Stimulated activated CD4-positive, alpha-beta T cell treated with anti-CD3 and anti-CD28 coated beads, TNF-alpha, amount 100 ng/mL, for 24 hours (primary cell): Measurements from ENCODE around the gene THBS2.
"Not testable (repeated sequence)": the region's sequence is repeated elsewhere in the genome, so short reads cannot be mapped to it uniquely, and the experiment has no call there.

Experiments used
- DNase-seq, 3 experiments: peaks; one replicate each; pipeline ENCODE4 v3.0.0-alpha.2; 2020; ENCODE audit warnings: low read depth in 3 of 3

Gene THBS2

GRCh38 chr6:169253337-169254238, at the start of gene THBS2:
Gene THBS2, minus strand, starts transcription at chr6:169253846. Its CDS starts 3,062 bp downstream, at chr6:169250784.
- DNase-seq: no peak

- DNase-seq: no peak
Measured at GRCh38 chr6:169302716-169303115, 49.1 kb upstream of the THBS2 start.

GRCh38 chr6:169302255-169302654, 48.6 kb upstream of the THBS2 start:
- DNase-seq: no peak

- no peak for DNase-seq
Measured at GRCh38 chr6:169300916-169301315, 47.3 kb upstream of the THBS2 start.

GRCh38 chr6:169298626-169299025, 45.0 kb upstream of the THBS2 start:
- DNase-seq: not testable (repeated sequence)

- DNase-seq: no peak
Measured at GRCh38 chr6:169296622-169297021, 43.0 kb upstream of the THBS2 start.

- DNase-seq: no peak
Measured at GRCh38 chr6:169296170-169296569, 42.5 kb upstream of the THBS2 start.

- no peak for DNase-seq
Measured at GRCh38 chr6:169293196-169293595, 39.5 kb upstream of the THBS2 start.

- DNase-seq: no peak
Measured at GRCh38 chr6:169292338-169293124, 38.9 kb upstream of the THBS2 start.

- no peak for DNase-seq
Measured at GRCh38 chr6:169291646-169292337, 38.1 kb upstream of the THBS2 start.

GRCh38 chr6:169291148-169291547, 37.5 kb upstream of the THBS2 start:
- no peak for DNase-seq

- no peak for DNase-seq
Measured at GRCh38 chr6:169289619-169290339, 36.1 kb upstream of the THBS2 start.

- no peak for DNase-seq
Measured at GRCh38 chr6:169289257-169289618, 35.6 kb upstream of the THBS2 start.

GRCh38 chr6:169288591-169288990, 34.9 kb upstream of the THBS2 start:
- no peak for DNase-seq

- DNase-seq: no peak
Measured at GRCh38 chr6:169287675-169288074, 34.0 kb upstream of the THBS2 start.

- DNase-seq: no peak
Measured at GRCh38 chr6:169286961-169287360, 33.3 kb upstream of the THBS2 start.

- no peak for DNase-seq
Measured at GRCh38 chr6:169285165-169285564, 31.5 kb upstream of the THBS2 start.

- DNase-seq: no peak
Measured at GRCh38 chr6:169283924-169284323, 30.3 kb upstream of the THBS2 start.

GRCh38 chr6:169282043-169282442, 28.4 kb upstream of the THBS2 start:
- DNase-seq: no peak

- no peak for DNase-seq
Measured at GRCh38 chr6:169277619-169278018, 24.0 kb upstream of the THBS2 start.

- DNase-seq: no peak
Measured at GRCh38 chr6:169274781-169275180, 21.1 kb upstream of the THBS2 start.

- DNase-seq: no peak
Measured at GRCh38 chr6:169273511-169273910, 19.9 kb upstream of the THBS2 start.
